Measurements from ENCODE around the gene CABYR. TPM values are rescaled to one million over a fixed set of nuclear protein-coding genes. Genes with fewer than 3 reads are reported as not detected.

Gene CABYR, protein sequence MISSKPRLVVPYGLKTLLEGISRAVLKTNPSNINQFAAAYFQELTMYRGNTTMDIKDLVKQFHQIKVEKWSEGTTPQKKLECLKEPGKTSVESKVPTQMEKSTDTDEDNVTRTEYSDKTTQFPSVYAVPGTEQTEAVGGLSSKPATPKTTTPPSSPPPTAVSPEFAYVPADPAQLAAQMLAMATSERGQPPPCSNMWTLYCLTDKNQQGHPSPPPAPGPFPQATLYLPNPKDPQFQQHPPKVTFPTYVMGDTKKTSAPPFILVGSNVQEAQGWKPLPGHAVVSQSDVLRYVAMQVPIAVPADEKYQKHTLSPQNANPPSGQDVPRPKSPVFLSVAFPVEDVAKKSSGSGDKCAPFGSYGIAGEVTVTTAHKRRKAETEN
- total RNA-seq (2022; extraction: Qiagen RNA extraction), result 13.5 to 19.7 TPM (median 14.1 TPM) in 5 replicates

GRCh38 chr18:24138789-24139616 lies at the start of gene CABYR:
Gene CABYR, plus strand, starts transcription at chr18:24139062. Its CDS starts 4,053 bp downstream, at chr18:24143115.

Other genes starting within 250 kb of the CABYR start
- 17.4 to 22.4 TPM (median 19.4 TPM) in 5 replicates for gene TTC39C, start 124.3 kb upstream of the CABYR start, total RNA-seq (2022; extraction: Qiagen RNA extraction)

Measured in A549 treated with AZD2906 at 1 μM for 4 hours (cell line).